IMR-90 (cell line): Measurements from ENCODE around the gene SYTL2. TPM values are rescaled to one million over a fixed set of nuclear protein-coding genes. Genes with fewer than 3 reads are reported as not detected.

Experiments used
- ATAC-seq: fragments of 200-7000 bp; cut with Tn5 transposase; 2 replicates; pipeline ENCODE4 v1.9.1; 2020; ENCODE audit warnings: low read depth, mild to moderate bottlenecking, moderate library complexity
- BruUV-seq: library from RNA; stranded (reverse); fragments of 400-500 nt; replicated peaks from 2 replicates; lab custom pipeline; 2021; lab: Mats Ljungman, UMichigan
- CTCF ChIA-PET: fragments of 300-600 bp; formaldehyde crosslinking; extraction: SDS; loops from one replicate; lab custom pipeline; 2021; ENCODE audit warnings: antibody characterized with exemption; lab: Yijun Ruan, JAX
- POLR2A ChIA-PET: fragments of 300-600 bp; sonication (Branson Sonifier 250); formaldehyde crosslinking; loops from one replicate; lab custom pipeline; 2022; ENCODE audit warnings: antibody characterized with exemption; ENCODE audit not compliant: unreplicated experiment; lab: Charles Lee
- DNase-seq: peaks from one replicate; pipeline ENCODE4 v3.0.0; 2013
- H2AFZ ChIP-seq: replicated peaks from 2 replicates; pipeline ENCODE3; 2013; ENCODE audit warnings: low read length, mild to moderate bottlenecking; ENCODE audit not compliant: poor library complexity
- H2AK5ac ChIP-seq: 2 replicates; pipeline ENCODE4 v1.6.1; 2013; ENCODE audit warnings: low read depth, low read length, inconsistent platforms
- H2AK9ac ChIP-seq: replicated peaks from 2 replicates; pipeline ENCODE3; 2013; ENCODE audit warnings: mild to moderate bottlenecking, low read depth, low read length, moderate library complexity; ENCODE audit not compliant: poor library complexity
- H2BK120ac ChIP-seq: 2 replicates; pipeline ENCODE4 v1.6.1; 2013; ENCODE audit warnings: low read depth, low read length, inconsistent platforms
- H2BK15ac ChIP-seq: 3 replicates; pipeline ENCODE4 v1.6.1; 2013; ENCODE audit warnings: low read depth, low read length, inconsistent platforms
- H2BK20ac ChIP-seq: 2 replicates; pipeline ENCODE4 v1.6.1; 2013; ENCODE audit warnings: low read depth, mild to moderate bottlenecking, inconsistent platforms, low read length, moderate library complexity
- H2BK5ac ChIP-seq: 2 replicates; pipeline ENCODE4 v1.6.1; 2013; ENCODE audit warnings: mild to moderate bottlenecking, low read depth, low read length, inconsistent platforms; ENCODE audit not compliant: poor library complexity, severe bottlenecking
- H3K14ac ChIP-seq: replicated peaks from 2 replicates; pipeline ENCODE4 v1.6.1; 2013; ENCODE audit warnings: low read depth, low read length, inconsistent platforms
- H3K18ac ChIP-seq: 2 replicates; pipeline ENCODE4 v1.6.1; 2013; ENCODE audit warnings: low read depth, low read length, control low read depth
- H3K23ac ChIP-seq: 2 replicates; pipeline ENCODE4 v1.6.1; 2013; ENCODE audit warnings: low read depth, low read length, inconsistent platforms
- H3K27ac ChIP-seq: 2 replicates; pipeline ENCODE4 v1.5.1; 2013; ENCODE audit warnings: mild to moderate bottlenecking, control low read depth, low read length; ENCODE audit not compliant: insufficient read depth
- H3K27me3 ChIP-seq: 2 replicates; pipeline ENCODE4 v1.6.1; 2013; ENCODE audit warnings: low read length; ENCODE audit not compliant: control insufficient read depth, insufficient read depth
- H3K36me3 ChIP-seq: 2 replicates; pipeline ENCODE4 v1.6.1; 2013; ENCODE audit warnings: low read length, mixed read lengths; ENCODE audit not compliant: control insufficient read depth, insufficient read depth
- H3K4ac ChIP-seq: 2 replicates; pipeline ENCODE4 v1.6.1; 2013; ENCODE audit warnings: low read depth, low read length, inconsistent platforms
- H3K4me1 ChIP-seq: 2 replicates; pipeline ENCODE4 v1.6.1; 2013; ENCODE audit warnings: low read length, mixed read lengths; ENCODE audit not compliant: control insufficient read depth, insufficient read depth
- H3K4me2 ChIP-seq: 2 replicates; pipeline ENCODE4 v1.6.1; 2013; ENCODE audit warnings: low read depth, mild to moderate bottlenecking, control low read depth, low read length, moderate library complexity
- H3K4me3 ChIP-seq: 2 replicates; pipeline ENCODE4 v1.5.1; 2013; ENCODE audit warnings: low read depth, mild to moderate bottlenecking, control low read depth, low read length, moderate library complexity; ENCODE audit not compliant: insufficient read depth
- H3K56ac ChIP-seq: 2 replicates; pipeline ENCODE4 v1.6.1; 2013; ENCODE audit warnings: low read length, inconsistent platforms; ENCODE audit not compliant: insufficient read depth; ENCODE audit errors: extremely low read depth
- H3K79me1 ChIP-seq, 2 experiments: 2 replicates each; pipeline ENCODE4 v1.6.1; 2013; ENCODE audit warnings: low read length in 2 of 2, inconsistent platforms in 1 of 2, low read depth in 1 of 2
- H3K9ac ChIP-seq: 2 replicates; pipeline ENCODE4 v1.6.1; 2013; ENCODE audit warnings: low read depth, low read length, control low read depth
- H3K9me1 ChIP-seq: 2 replicates; pipeline ENCODE4 v1.6.1; 2013; ENCODE audit warnings: low read length, inconsistent platforms; ENCODE audit not compliant: insufficient read depth
- H3K9me3 ChIP-seq: 2 replicates; pipeline ENCODE4 v1.6.1; 2013; ENCODE audit warnings: low read length; ENCODE audit not compliant: control insufficient read depth, insufficient read depth
- H4K20me1 ChIP-seq: 2 replicates; pipeline ENCODE4 v1.6.1; 2013; ENCODE audit warnings: low read length, inconsistent platforms; ENCODE audit not compliant: insufficient read depth
- H4K5ac ChIP-seq: 2 replicates; pipeline ENCODE4 v1.6.1; 2013; ENCODE audit warnings: mild to moderate bottlenecking, low read depth, low read length, control low read depth
- H4K8ac ChIP-seq, 2 experiments: 2 replicates each; pipeline ENCODE4 v1.6.1; 2013; ENCODE audit warnings: low read depth in 2 of 2, low read length in 2 of 2, control low read depth in 1 of 2, inconsistent platforms in 1 of 2
- H4K91ac ChIP-seq: 2 replicates; pipeline ENCODE4 v1.6.1; 2013; ENCODE audit warnings: low read depth, low read length, inconsistent platforms; ENCODE audit not compliant: insufficient read depth
- BHLHE40 ChIP-seq: fragments of 150-350 bp; IDR thresholded peaks from 2 replicates; pipeline ENCODE4 v1.6.1; 2016; ENCODE audit warnings: mild to moderate bottlenecking, low read depth, low read length
- CEBPB ChIP-seq: IDR thresholded peaks from 2 replicates; pipeline ENCODE4 v1.6.1; 2012; ENCODE audit warnings: low read depth, low read length, improper control_type of control experiment
- CHD1 ChIP-seq: IDR thresholded peaks from 2 replicates; pipeline ENCODE4 v1.6.1; 2012; ENCODE audit warnings: low read depth, low read length, improper control_type of control experiment
- ELK1 ChIP-seq: fragments of 150-350 bp; IDR thresholded peaks from 2 replicates; pipeline ENCODE4 v1.6.1; 2016; ENCODE audit warnings: low read depth, mild to moderate bottlenecking, low read length, moderate library complexity, borderline replicate concordance
- FOS ChIP-seq: fragments of 150-350 bp; IDR thresholded peaks from 2 replicates; pipeline ENCODE4 v1.6.1; 2016; ENCODE audit warnings: low read depth, low read length
- MAFK ChIP-seq: IDR thresholded peaks from 2 replicates; pipeline ENCODE4 v1.6.1; 2012; ENCODE audit warnings: low read depth, low read length, improper control_type of control experiment
- MAZ ChIP-seq: IDR thresholded peaks from 2 replicates; pipeline ENCODE4 v1.6.1; 2012; ENCODE audit warnings: low read depth, mild to moderate bottlenecking, low read length, improper control_type of control experiment, moderate library complexity, borderline replicate concordance
- MXI1 ChIP-seq: IDR thresholded peaks from 2 replicates; pipeline ENCODE4 v1.6.1; 2012; ENCODE audit warnings: low read depth, mild to moderate bottlenecking, low read length, moderate library complexity, borderline replicate concordance
- NFE2L2 ChIP-seq: fragments of 150-350 bp; IDR thresholded peaks from 2 replicates; pipeline ENCODE4 v1.6.1; 2016; ENCODE audit warnings: low read depth, mild to moderate bottlenecking, low read length
- POLR2A ChIP-seq: IDR thresholded peaks from 2 replicates; pipeline ENCODE4 v1.6.1; 2012; ENCODE audit warnings: mild to moderate bottlenecking, low read depth, low read length
- RAD21 ChIP-seq: IDR thresholded peaks from 2 replicates; pipeline ENCODE4 v1.6.1; 2012; ENCODE audit warnings: low read length, improper control_type of control experiment
- RCOR1 ChIP-seq: IDR thresholded peaks from 2 replicates; pipeline ENCODE4 v1.6.1; 2012; ENCODE audit warnings: mild to moderate bottlenecking, low read length, improper control_type of control experiment; ENCODE audit not compliant: insufficient replicate concordance
- RFX5 ChIP-seq: IDR thresholded peaks from 2 replicates; pipeline ENCODE4 v1.8.0; 2012; ENCODE audit warnings: low read depth, mild to moderate bottlenecking, low read length, moderate library complexity
- SMC3 ChIP-seq: fragments of 150-350 bp; IDR thresholded peaks from 2 replicates; pipeline ENCODE4 v1.6.1; 2016; ENCODE audit warnings: low read depth, mild to moderate bottlenecking, antibody characterized with exemption, low read length, moderate library complexity
- dilution Hi-C: fragments of 300-500 bp; cut with HindIII; formaldehyde crosslinking; loops from one replicate; pipeline ENCODE4 v1.14.3; 2018; ENCODE audit warnings: low sequenced_read_pairs; ENCODE audit not compliant: unreplicated experiment
- in situ Hi-C: fragments of 300-500 bp; cut with MboI; formaldehyde crosslinking; loops from 3 replicates; pipeline ENCODE4 v1.14.3; 2019; ENCODE audit warnings: low sequenced_read_pairs, inconsistent platforms, mixed read lengths
- intact Hi-C: fragments of 100-400 bp; cut with micrococcal nuclease; formaldehyde crosslinking; loops from 2 replicates; pipeline ENCODE4 v1.10.0; 2022
- polyA plus RNA-seq, 3 experiments: library from polyadenylated mRNA; depleted of rRNA; stranded (reverse); fragments of >200 nt; gene quantifications; 2 replicates each; pipeline ENCODE4 v1.2.3, GENCODE V29; 2012; ENCODE audit warnings: low replicate concordance in 1 of 3
- total RNA-seq: library from RNA; depleted of rRNA; stranded (reverse); fragments of >200 nt; gene quantifications from 2 replicates; pipeline ENCODE4 v1.2.3, GENCODE V29; 2012
- TF ChIP-seq, protein P1 (sequence below): conservative IDR thresholded peaks from 2 replicates; pipeline ENCODE4 v1.5.1; 2012; ENCODE audit warnings: mild to moderate bottlenecking, low read depth, low read length, improper control_type of control experiment
- TF ChIP-seq, protein P2 (sequence below): fragments of 150-350 bp; IDR thresholded peaks from 2 replicates; pipeline ENCODE4 v1.6.1; 2017; ENCODE audit warnings: mild to moderate bottlenecking, antibody characterized with exemption, low read length, low read depth

Gene SYTL2
- total and polyA plus RNA-seq, 2 of the 4 experiments (the other 2 are of a cell fraction): 45.2 to 70.0 TPM

- H2BK5ac ChIP-seq: peak overlapping the region; percentile 79
- H3K9ac ChIP-seq: peak overlapping the region; percentile 55
- peak; percentile 65 for ATAC-seq
- DNase-seq: peak; percentile 87
- peak overlapping the region; percentile 97 for H3K18ac ChIP-seq
- H2AFZ ChIP-seq: no peak overlapping the region
- peaks cover 8% of the 10 kb centered on the region; the same call in 1 of the 2 replicates for H3K9me3 ChIP-seq
- peaks cover 13% of the 10 kb centered on the region; the same call in 1 of the 2 replicates for H3K9me1 ChIP-seq
- ChIA-PET POLR2A (no interaction called here), CTCF (no interaction called here)
- H3K23ac ChIP-seq: peak overlapping the region; percentile 78
- peak overlapping the region; percentile 88 for H2BK120ac ChIP-seq
- H2BK15ac ChIP-seq: peak overlapping the region; percentile 98; the same call in 2 of the 3 replicates
- intact Hi-C loops (loop anchor here (2.0 kb wide), 1 partner anchor 54 kb away; no protein-coding TSS in a partner anchor), in situ Hi-C loops (no loop called here), dilution Hi-C loops (no loop called here)
- H3K79me1 ChIP-seq: peaks cover 20 to 28% of the 10 kb centered on the region in 2 experiments
- H3K4ac ChIP-seq: peak overlapping the region; percentile 80
- H3K27me3 ChIP-seq: no peaks in the 10 kb centered on the region
- H3K36me3 ChIP-seq: peaks cover 3% of the 10 kb centered on the region; the same call in 1 of the 2 replicates
- H3K4me1 ChIP-seq: peaks cover 16% of the 10 kb centered on the region
- peak overlapping the region; percentile 35; the same call in 1 of the 2 replicates for H3K56ac ChIP-seq
- peak overlapping the region; percentile 98 for H4K91ac ChIP-seq
- peak overlapping the region; percentile 99 for H4K5ac ChIP-seq
- peak overlapping the region; percentile 9 for H2AK9ac ChIP-seq
- H2BK20ac ChIP-seq: peak overlapping the region; percentile 99
- H3K4me2 ChIP-seq: peak overlapping the region; percentile 65; the same call in 1 of the 2 replicates
- H3K14ac ChIP-seq: peak overlapping the region; percentile 83
- no peak for TF ChIP-seq CEBPB
- TF ChIP-seq RFX5: no peak
- TF ChIP-seq BHLHE40: no peak
- TF ChIP-seq ELK1: no peak
- no peak for TF ChIP-seq SMC3
- TF ChIP-seq RCOR1: no peak
- TF ChIP-seq RAD21: no peak
- no peak for TF ChIP-seq MAFK
- TF ChIP-seq FOS: no peak
- no peak for TF ChIP-seq NFE2L2
- TF ChIP-seq POLR2A: no peak
- TF ChIP-seq MXI1: no peak
- TF ChIP-seq, protein P1, sequence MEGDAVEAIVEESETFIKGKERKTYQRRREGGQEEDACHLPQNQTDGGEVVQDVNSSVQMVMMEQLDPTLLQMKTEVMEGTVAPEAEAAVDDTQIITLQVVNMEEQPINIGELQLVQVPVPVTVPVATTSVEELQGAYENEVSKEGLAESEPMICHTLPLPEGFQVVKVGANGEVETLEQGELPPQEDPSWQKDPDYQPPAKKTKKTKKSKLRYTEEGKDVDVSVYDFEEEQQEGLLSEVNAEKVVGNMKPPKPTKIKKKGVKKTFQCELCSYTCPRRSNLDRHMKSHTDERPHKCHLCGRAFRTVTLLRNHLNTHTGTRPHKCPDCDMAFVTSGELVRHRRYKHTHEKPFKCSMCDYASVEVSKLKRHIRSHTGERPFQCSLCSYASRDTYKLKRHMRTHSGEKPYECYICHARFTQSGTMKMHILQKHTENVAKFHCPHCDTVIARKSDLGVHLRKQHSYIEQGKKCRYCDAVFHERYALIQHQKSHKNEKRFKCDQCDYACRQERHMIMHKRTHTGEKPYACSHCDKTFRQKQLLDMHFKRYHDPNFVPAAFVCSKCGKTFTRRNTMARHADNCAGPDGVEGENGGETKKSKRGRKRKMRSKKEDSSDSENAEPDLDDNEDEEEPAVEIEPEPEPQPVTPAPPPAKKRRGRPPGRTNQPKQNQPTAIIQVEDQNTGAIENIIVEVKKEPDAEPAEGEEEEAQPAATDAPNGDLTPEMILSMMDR: no peak
- TF ChIP-seq MAZ: no peak
- no peak for TF ChIP-seq CHD1
- TF ChIP-seq, protein P2, sequence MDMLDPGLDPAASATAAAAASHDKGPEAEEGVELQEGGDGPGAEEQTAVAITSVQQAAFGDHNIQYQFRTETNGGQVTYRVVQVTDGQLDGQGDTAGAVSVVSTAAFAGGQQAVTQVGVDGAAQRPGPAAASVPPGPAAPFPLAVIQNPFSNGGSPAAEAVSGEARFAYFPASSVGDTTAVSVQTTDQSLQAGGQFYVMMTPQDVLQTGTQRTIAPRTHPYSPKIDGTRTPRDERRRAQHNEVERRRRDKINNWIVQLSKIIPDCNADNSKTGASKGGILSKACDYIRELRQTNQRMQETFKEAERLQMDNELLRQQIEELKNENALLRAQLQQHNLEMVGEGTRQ: no peak
- peak overlapping the region; percentile 88; the same call in 1 of the 2 replicates for H2AK5ac ChIP-seq
- no peak overlapping the region for H3K4me3 ChIP-seq
- no peaks in the 10 kb centered on the region for H4K20me1 ChIP-seq
- H3K27ac ChIP-seq: peak overlapping the region; percentile 98
- no TSS peak for BruUV-seq
- H4K8ac ChIP-seq: peak overlapping the region; percentile 81 to 96
These were observed 38.2 kb downstream of the SYTL2 start for GRCh38 chr11:85772695-85773094.
